ENCODE data around the gene WNT9B.

- TF ChIP-seq, protein P1, sequence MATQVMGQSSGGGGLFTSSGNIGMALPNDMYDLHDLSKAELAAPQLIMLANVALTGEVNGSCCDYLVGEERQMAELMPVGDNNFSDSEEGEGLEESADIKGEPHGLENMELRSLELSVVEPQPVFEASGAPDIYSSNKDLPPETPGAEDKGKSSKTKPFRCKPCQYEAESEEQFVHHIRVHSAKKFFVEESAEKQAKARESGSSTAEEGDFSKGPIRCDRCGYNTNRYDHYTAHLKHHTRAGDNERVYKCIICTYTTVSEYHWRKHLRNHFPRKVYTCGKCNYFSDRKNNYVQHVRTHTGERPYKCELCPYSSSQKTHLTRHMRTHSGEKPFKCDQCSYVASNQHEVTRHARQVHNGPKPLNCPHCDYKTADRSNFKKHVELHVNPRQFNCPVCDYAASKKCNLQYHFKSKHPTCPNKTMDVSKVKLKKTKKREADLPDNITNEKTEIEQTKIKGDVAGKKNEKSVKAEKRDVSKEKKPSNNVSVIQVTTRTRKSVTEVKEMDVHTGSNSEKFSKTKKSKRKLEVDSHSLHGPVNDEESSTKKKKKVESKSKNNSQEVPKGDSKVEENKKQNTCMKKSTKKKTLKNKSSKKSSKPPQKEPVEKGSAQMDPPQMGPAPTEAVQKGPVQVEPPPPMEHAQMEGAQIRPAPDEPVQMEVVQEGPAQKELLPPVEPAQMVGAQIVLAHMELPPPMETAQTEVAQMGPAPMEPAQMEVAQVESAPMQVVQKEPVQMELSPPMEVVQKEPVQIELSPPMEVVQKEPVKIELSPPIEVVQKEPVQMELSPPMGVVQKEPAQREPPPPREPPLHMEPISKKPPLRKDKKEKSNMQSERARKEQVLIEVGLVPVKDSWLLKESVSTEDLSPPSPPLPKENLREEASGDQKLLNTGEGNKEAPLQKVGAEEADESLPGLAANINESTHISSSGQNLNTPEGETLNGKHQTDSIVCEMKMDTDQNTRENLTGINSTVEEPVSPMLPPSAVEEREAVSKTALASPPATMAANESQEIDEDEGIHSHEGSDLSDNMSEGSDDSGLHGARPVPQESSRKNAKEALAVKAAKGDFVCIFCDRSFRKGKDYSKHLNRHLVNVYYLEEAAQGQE (IDR thresholded peaks at IDR 0.05; ENCODE audit: insufficient replicate concordance, low read depth) = no peak
- TF ChIP-seq GABPA (IDR thresholded peaks at IDR 0.05; ENCODE audit: low read depth) = no peak
These were observed 71.1 kb downstream of the WNT9B start for GRCh38 chr17:46922487-46922803.

All from HL-60 (cell line).